CD4-positive, alpha-beta memory T cell (primary cell): Measurements from ENCODE around the gene CYP4V2. TPM values are rescaled to one million over a fixed set of nuclear protein-coding genes. Genes with fewer than 3 reads are reported as not detected.

ENCODE experiments used
- CTCF ChIA-PET: fragments of 350-600 bp; sonication (Branson Sonifier 250); formaldehyde crosslinking; loops from one replicate; lab custom pipeline; 2021; ENCODE audit warnings: inconsistent platforms; ENCODE audit not compliant: partially characterized antibody; lab: Charles Lee
- POLR2A ChIA-PET: fragments of 350-600 bp; sonication (Branson Sonifier 250); formaldehyde crosslinking; loops from one replicate; lab custom pipeline; 2021; ENCODE audit not compliant: partially characterized antibody; lab: Charles Lee
- DNase-seq, 5 donors: peaks; one replicate each; pipeline versions ENCODE4 v3.0.0 to v3.0.0-alpha.2; 2020 to 2022; ENCODE audit warnings: mixed read lengths in 1 of 5
- H3K27ac ChIP-seq: one replicate; pipeline ENCODE4 v1.7.0; 2013; ENCODE audit warnings: low read depth, low read length
- H3K27me3 ChIP-seq: 2 replicates; pipeline ENCODE4 v1.7.0; 2013; ENCODE audit warnings: mild to moderate bottlenecking, low read length, moderate library complexity; ENCODE audit not compliant: insufficient read depth
- H3K36me3 ChIP-seq: 2 replicates; pipeline ENCODE4 v1.7.0; 2013; ENCODE audit warnings: mild to moderate bottlenecking, low read length, moderate library complexity; ENCODE audit not compliant: insufficient read depth
- H3K4me1 ChIP-seq: 2 replicates; pipeline ENCODE4 v1.7.0; 2013; ENCODE audit warnings: mild to moderate bottlenecking, low read length, moderate library complexity; ENCODE audit not compliant: insufficient read depth
- H3K4me3 ChIP-seq, 2 donors: one replicate each; pipeline ENCODE4 v1.7.0; 2013; ENCODE audit warnings: low read length in 2 of 2, mild to moderate bottlenecking in 1 of 2
- H3K9me3 ChIP-seq, 2 donors: one replicate each; pipeline ENCODE4 v1.7.0; 2013; ENCODE audit warnings: low read length in 2 of 2, control low read depth in 1 of 2; ENCODE audit not compliant: control insufficient read depth in 1 of 2
- H3K27ac Mint-ChIP-seq, 7 donors: one replicate each; pipeline ENCODE4 v1.8.0; 2020 to 2021; ENCODE audit warnings: mixed read lengths in 7 of 7, mild to moderate bottlenecking in 6 of 7, inconsistent platforms in 3 of 7, moderate library complexity in 3 of 7
- H3K27me3 Mint-ChIP-seq, 2 donors: one replicate each; pipeline ENCODE4 v1.8.0; 2020 to 2021; ENCODE audit warnings: mixed read lengths in 2 of 2
- H3K36me3 Mint-ChIP-seq, 2 donors: one replicate each; pipeline ENCODE4 v1.8.0; 2020 to 2021; ENCODE audit warnings: mixed read lengths in 2 of 2, inconsistent platforms in 1 of 2, mild to moderate bottlenecking in 1 of 2
- H3K4me1 Mint-ChIP-seq, 4 donors: one replicate each; pipeline ENCODE4 v1.8.0; 2020 to 2021; ENCODE audit warnings: mixed read lengths in 4 of 4, mild to moderate bottlenecking in 1 of 4
- H3K4me3 Mint-ChIP-seq, 8 donors: one replicate each; pipeline ENCODE4 v1.8.0; 2020 to 2021; ENCODE audit warnings: mixed read lengths in 8 of 8, mild to moderate bottlenecking in 7 of 8, moderate library complexity in 6 of 8, inconsistent platforms in 3 of 8
- H3K9me3 Mint-ChIP-seq, 8 donors: one replicate each; pipeline ENCODE4 v1.8.0; 2020 to 2021; ENCODE audit warnings: mixed read lengths in 8 of 8, mild to moderate bottlenecking in 5 of 8, inconsistent platforms in 3 of 8, moderate library complexity in 1 of 8
- intact Hi-C: fragments of 100-400 bp; cut with micrococcal nuclease; formaldehyde crosslinking; loops from one replicate; pipeline ENCODE4 v1.15.1; 2023
- polyA plus RNA-seq, 2 donors: library from polyadenylated mRNA; unstranded; fragments of 300-500 nt; fragmentation: Illumina TruSeq; gene quantifications; one replicate each; pipeline ENCODE4 v1.2.3, GENCODE V29; 2021
- total RNA-seq, 2 experiments: library from RNA; stranded (reverse); gene quantifications; one replicate each; pipeline ENCODE4 v1.2.3, GENCODE V29; 2021

The CYP4V2 gene
- total and polyA plus RNA-seq, 4 experiments from 2014 or later, result 25.3 to 45.5 (median 41.4) TPM

DNA sequence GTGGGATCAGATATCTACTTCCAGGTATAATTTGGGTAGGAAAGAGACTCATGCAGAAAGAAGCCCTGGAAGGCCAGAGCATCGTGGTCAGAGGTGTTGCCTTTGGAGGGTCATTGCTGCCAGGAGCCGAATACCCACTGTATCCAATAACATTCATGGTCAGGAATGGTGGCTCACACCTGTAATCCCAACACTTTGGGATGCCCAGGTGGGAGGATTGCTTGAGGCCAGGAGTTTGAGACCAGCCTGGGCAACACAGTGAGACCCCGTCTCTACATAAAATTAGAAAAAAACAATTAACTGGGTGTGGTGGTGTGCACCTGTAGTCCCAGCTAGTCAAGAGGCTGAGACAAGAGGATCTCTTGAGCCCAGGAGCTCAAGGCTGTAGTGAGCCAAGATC lies 63.8 kb downstream of the CYP4V2 start:
- no peak overlapping the region for H3K27ac Mint-ChIP-seq
- no peaks in the 10 kb centered on the region for H3K36me3 ChIP-seq
- no peaks in the 10 kb centered on the region for H3K27me3 ChIP-seq
- no peaks in the 10 kb centered on the region for H3K4me1 ChIP-seq
- H3K4me1 Mint-ChIP-seq, result no peaks in the 10 kb centered on the region
- no peak for DNase-seq
- ChIA-PET CTCF (no interaction called here), POLR2A (no interaction called here)
- no peaks in the 10 kb centered on the region for H3K9me3 ChIP-seq
- H3K4me3 Mint-ChIP-seq, result no peak overlapping the region
- H3K4me3 ChIP-seq, result no peak overlapping the region
- H3K27me3 Mint-ChIP-seq, result no peaks in the 10 kb centered on the region
- intact Hi-C loops, result no loop called here
- no peak overlapping the region for H3K27ac ChIP-seq
- H3K36me3 Mint-ChIP-seq, result peaks cover 2 to 33% of the 10 kb centered on the region in 2 donors
- no peaks in the 10 kb centered on the region for H3K9me3 Mint-ChIP-seq

- Mint-ChIP-seq H3K4me1 (no peaks in the 10 kb centered on the region), H3K36me3 (peaks cover 0 to 14% of the 10 kb centered on the region in 2 donors), H3K4me3 (no peak overlapping the region), H3K27ac (no peak overlapping the region), H3K27me3 (peaks cover 0 to 5% of the 10 kb centered on the region in 2 donors), H3K9me3 (no peaks in the 10 kb centered on the region)
- POLR2A ChIA-PET, result no interaction called here
- Histone ChIP-seq H3K36me3 (no peaks in the 10 kb centered on the region), H3K27me3 (no peaks in the 10 kb centered on the region), H3K4me3 (no peak overlapping the region), H3K9me3 (no peaks in the 10 kb centered on the region), H3K27ac (no peak overlapping the region), H3K4me1 (no peaks in the 10 kb centered on the region)
- intact Hi-C loops, result no loop called here
- DNase-seq, result no peak
- CTCF ChIA-PET, result no interaction called here
Observed at GRCh38 chr4:186258216-186258811, 66.9 kb downstream of the CYP4V2 start.

DNA sequence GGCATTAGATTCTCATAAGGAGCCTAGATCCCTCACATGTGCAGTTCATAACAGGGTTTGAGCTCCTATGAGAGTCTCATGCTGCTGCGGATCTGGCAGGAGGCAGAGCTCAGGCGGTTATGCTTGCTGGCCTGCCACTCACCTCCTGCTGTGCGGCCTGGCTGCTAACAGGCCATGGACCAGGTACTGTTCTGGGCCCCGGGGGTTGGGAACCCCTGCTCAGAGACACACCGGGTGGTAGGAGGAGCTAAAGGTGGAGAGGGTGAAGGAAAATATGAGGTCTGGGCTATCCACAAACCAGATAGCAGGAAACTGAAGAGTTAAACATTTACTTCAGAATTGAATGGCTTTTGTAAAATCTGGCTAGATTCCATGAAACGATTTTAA lies 68.7 kb downstream of the CYP4V2 start:
- H3K4me3 Mint-ChIP-seq, result no peak overlapping the region
- no peaks in the 10 kb centered on the region for H3K4me1 ChIP-seq
- DNase-seq, result no peak
- no peak overlapping the region for H3K27ac Mint-ChIP-seq
- intact Hi-C loops, result no loop called here
- H3K27ac ChIP-seq, result no peak overlapping the region
- H3K27me3 ChIP-seq, result no peaks in the 10 kb centered on the region
- no peaks in the 10 kb centered on the region for H3K9me3 ChIP-seq
- H3K36me3 ChIP-seq, result no peaks in the 10 kb centered on the region
- peaks cover 0 to 8% of the 10 kb centered on the region in 2 donors for H3K36me3 Mint-ChIP-seq
- no peak overlapping the region for H3K4me3 ChIP-seq
- peaks cover 4 to 13% of the 10 kb centered on the region in 2 donors for H3K27me3 Mint-ChIP-seq
- H3K9me3 Mint-ChIP-seq, result no peaks in the 10 kb centered on the region
- ChIA-PET POLR2A (no interaction called here), CTCF (no interaction called here)
- no peaks in the 10 kb centered on the region for H3K4me1 Mint-ChIP-seq

Other genes starting within 250 kb of the CYP4V2 start
- 1 to 10 TPM; 2.1 to 2.2 TPM for gene TLR3, start 122.4 kb upstream of the CYP4V2 start, total RNA-seq
- gene TLR3, start 122.4 kb upstream of the CYP4V2 start, polyA plus RNA-seq, result 1 to 10 TPM; 3.0 to 4.1 TPM
- under 1 TPM; 0.58 to 0.76 TPM for gene FAM149A, start 86.9 kb upstream of the CYP4V2 start, total RNA-seq
- not detected for gene FAM149A, start 86.9 kb upstream of the CYP4V2 start, polyA plus RNA-seq
- gene KLKB1, start 35.9 kb downstream of the CYP4V2 start, total RNA-seq, result 1 to 10 TPM; 1.2 to 1.4 TPM
- not detected for gene KLKB1, start 35.9 kb downstream of the CYP4V2 start, polyA plus RNA-seq
- not detected for gene F11, start 74.6 kb downstream of the CYP4V2 start, total RNA-seq
- gene F11, start 74.6 kb downstream of the CYP4V2 start, polyA plus RNA-seq, result not detected